GM12892 (cell line): Measurements from ENCODE around the gene KDM2B.

Source experiments
- POLR2A ChIP-seq: IDR thresholded peaks from 2 replicates; pipeline ENCODE4 v1.6.1; 2011; ENCODE audit warnings: low read depth, low read length, control low read depth
- POLR2AphosphoS5 ChIP-seq: IDR thresholded peaks from 2 replicates; pipeline ENCODE4 v1.6.1; 2011; ENCODE audit warnings: low read depth, low read length, control low read depth

DNA sequence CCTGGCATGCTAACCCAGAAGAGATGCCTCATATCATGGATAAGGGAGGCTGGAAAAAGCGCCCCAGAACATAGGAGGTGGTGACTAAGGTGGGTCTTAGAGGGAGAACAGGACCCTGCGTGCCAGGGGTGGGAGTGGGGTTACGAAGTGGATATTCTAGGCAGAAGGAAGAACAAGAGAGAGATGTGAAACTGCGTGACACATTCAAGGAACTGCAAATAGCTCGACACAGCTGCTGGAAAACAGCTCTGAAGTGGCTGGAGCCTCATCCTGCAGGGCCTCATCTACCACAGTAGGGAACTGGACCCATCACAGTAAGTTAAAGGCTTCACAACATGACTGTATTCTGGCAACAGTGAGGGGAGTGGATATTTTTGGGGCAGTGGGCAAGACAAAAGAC, 119.8 kb downstream of the KDM2B start:
- TF ChIP-seq POLR2A (no peak), POLR2AphosphoS5 (no peak)
